H1 (cell line): Measurements from ENCODE around the gene PFDN1. TPM values are rescaled to one million over a fixed set of nuclear protein-coding genes. Genes with fewer than 3 reads are reported as not detected.

ENCODE experiments used
- CBX5 ChIP-seq: fragments of 300-800, 300-1000 bp; sonication (generic); IDR thresholded peaks from 2 replicates; pipeline ENCODE4 v1.7.1; 2016; ENCODE audit warnings: antibody characterized with exemption, low read length, low read depth
- EP300 ChIP-seq, 2 experiments: IDR thresholded peaks; 1 replicate in 1 of 2; 2 replicates in 1 of 2; pipeline ENCODE4 v1.6.1; 2011 to 2012; ENCODE audit warnings: low read depth in 2 of 2, low read length in 2 of 2, mild to moderate bottlenecking in 2 of 2, borderline replicate concordance in 1 of 2, inconsistent platforms in 1 of 2, moderate library complexity in 1 of 2
- RFX5 ChIP-seq: IDR thresholded peaks from 2 replicates; pipeline ENCODE4 v1.6.1; 2011; ENCODE audit warnings: low read depth, low read length, improper control_type of control experiment, borderline replicate concordance
- TAF1 ChIP-seq: IDR thresholded peaks from 2 replicates; pipeline ENCODE4 v1.6.1; 2011; ENCODE audit warnings: mild to moderate bottlenecking, low read depth, low read length
- TAF7 ChIP-seq: optimal IDR thresholded peaks from 2 replicates; pipeline ENCODE3; 2011; ENCODE audit warnings: low read depth, mild to moderate bottlenecking, inconsistent platforms, low read length, moderate library complexity, borderline replicate concordance
- TBP ChIP-seq: IDR thresholded peaks from 2 replicates; pipeline ENCODE4 v1.6.1; 2011; ENCODE audit warnings: low read depth, low read length, improper control_type of control experiment
- TEAD4 ChIP-seq: IDR thresholded peaks from 2 replicates; pipeline ENCODE4 v1.6.1; 2012; ENCODE audit warnings: low read depth, low read length, inconsistent platforms, mixed read lengths
- polyA plus RNA-seq, 7 experiments: library from polyadenylated mRNA; depleted of rRNA in 3 of 7; stranded (reverse) in 5 of 7; unstranded in 2 of 7; fragments of >200 nt in 5 of 7; fragments of 200-250 nt in 2 of 7; gene quantifications; 1 replicate in 5 of 7; 2 replicates in 1 of 7; 4 replicates in 1 of 7; pipeline versions ENCODE4 v1.2.1 to v1.2.3, GENCODE V29; 2011 to 2013; ENCODE audit warnings: missing spikeins in 2 of 7, mixed read lengths in 2 of 7
- total RNA-seq: library from RNA; stranded (reverse); fragmentation: NEBNext Ultra II Directional; extraction: Animal tissue kit (Norgen Biotek cat#: 25700); gene quantifications from 2 replicates; pipeline ENCODE4 v1.2.1, GENCODE V29; 2021
- TF ChIP-seq, protein P1 (sequence below): fragments of 300-600 bp; sonication (generic); IDR thresholded peaks from 2 replicates; pipeline ENCODE4 v1.7.1; 2012; ENCODE audit warnings: low read length, moderate library complexity, mild to moderate bottlenecking, inconsistent platforms; ENCODE audit not compliant: insufficient replicate concordance

PFDN1 gene
- total and polyA plus RNA-seq, 2 of the 8 experiments (the other 6 are each of a cell fraction or from before 2014, with no cell fraction given) = 53.0 to 89.6 TPM

- TF ChIP-seq, protein P1, sequence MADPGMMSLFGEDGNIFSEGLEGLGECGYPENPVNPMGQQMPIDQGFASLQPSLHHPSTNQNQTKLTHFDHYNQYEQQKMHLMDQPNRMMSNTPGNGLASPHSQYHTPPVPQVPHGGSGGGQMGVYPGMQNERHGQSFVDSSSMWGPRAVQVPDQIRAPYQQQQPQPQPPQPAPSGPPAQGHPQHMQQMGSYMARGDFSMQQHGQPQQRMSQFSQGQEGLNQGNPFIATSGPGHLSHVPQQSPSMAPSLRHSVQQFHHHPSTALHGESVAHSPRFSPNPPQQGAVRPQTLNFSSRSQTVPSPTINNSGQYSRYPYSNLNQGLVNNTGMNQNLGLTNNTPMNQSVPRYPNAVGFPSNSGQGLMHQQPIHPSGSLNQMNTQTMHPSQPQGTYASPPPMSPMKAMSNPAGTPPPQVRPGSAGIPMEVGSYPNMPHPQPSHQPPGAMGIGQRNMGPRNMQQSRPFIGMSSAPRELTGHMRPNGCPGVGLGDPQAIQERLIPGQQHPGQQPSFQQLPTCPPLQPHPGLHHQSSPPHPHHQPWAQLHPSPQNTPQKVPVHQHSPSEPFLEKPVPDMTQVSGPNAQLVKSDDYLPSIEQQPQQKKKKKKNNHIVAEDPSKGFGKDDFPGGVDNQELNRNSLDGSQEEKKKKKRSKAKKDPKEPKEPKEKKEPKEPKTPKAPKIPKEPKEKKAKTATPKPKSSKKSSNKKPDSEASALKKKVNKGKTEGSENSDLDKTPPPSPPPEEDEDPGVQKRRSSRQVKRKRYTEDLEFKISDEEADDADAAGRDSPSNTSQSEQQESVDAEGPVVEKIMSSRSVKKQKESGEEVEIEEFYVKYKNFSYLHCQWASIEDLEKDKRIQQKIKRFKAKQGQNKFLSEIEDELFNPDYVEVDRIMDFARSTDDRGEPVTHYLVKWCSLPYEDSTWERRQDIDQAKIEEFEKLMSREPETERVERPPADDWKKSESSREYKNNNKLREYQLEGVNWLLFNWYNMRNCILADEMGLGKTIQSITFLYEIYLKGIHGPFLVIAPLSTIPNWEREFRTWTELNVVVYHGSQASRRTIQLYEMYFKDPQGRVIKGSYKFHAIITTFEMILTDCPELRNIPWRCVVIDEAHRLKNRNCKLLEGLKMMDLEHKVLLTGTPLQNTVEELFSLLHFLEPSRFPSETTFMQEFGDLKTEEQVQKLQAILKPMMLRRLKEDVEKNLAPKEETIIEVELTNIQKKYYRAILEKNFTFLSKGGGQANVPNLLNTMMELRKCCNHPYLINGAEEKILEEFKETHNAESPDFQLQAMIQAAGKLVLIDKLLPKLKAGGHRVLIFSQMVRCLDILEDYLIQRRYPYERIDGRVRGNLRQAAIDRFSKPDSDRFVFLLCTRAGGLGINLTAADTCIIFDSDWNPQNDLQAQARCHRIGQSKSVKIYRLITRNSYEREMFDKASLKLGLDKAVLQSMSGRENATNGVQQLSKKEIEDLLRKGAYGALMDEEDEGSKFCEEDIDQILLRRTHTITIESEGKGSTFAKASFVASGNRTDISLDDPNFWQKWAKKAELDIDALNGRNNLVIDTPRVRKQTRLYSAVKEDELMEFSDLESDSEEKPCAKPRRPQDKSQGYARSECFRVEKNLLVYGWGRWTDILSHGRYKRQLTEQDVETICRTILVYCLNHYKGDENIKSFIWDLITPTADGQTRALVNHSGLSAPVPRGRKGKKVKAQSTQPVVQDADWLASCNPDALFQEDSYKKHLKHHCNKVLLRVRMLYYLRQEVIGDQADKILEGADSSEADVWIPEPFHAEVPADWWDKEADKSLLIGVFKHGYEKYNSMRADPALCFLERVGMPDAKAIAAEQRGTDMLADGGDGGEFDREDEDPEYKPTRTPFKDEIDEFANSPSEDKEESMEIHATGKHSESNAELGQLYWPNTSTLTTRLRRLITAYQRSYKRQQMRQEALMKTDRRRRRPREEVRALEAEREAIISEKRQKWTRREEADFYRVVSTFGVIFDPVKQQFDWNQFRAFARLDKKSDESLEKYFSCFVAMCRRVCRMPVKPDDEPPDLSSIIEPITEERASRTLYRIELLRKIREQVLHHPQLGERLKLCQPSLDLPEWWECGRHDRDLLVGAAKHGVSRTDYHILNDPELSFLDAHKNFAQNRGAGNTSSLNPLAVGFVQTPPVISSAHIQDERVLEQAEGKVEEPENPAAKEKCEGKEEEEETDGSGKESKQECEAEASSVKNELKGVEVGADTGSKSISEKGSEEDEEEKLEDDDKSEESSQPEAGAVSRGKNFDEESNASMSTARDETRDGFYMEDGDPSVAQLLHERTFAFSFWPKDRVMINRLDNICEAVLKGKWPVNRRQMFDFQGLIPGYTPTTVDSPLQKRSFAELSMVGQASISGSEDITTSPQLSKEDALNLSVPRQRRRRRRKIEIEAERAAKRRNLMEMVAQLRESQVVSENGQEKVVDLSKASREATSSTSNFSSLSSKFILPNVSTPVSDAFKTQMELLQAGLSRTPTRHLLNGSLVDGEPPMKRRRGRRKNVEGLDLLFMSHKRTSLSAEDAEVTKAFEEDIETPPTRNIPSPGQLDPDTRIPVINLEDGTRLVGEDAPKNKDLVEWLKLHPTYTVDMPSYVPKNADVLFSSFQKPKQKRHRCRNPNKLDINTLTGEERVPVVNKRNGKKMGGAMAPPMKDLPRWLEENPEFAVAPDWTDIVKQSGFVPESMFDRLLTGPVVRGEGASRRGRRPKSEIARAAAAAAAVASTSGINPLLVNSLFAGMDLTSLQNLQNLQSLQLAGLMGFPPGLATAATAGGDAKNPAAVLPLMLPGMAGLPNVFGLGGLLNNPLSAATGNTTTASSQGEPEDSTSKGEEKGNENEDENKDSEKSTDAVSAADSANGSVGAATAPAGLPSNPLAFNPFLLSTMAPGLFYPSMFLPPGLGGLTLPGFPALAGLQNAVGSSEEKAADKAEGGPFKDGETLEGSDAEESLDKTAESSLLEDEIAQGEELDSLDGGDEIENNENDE = no peak
- TF ChIP-seq TEAD4 = no peak
- no peak for TF ChIP-seq TBP
- TF ChIP-seq EP300 (IDR thresholded peaks at IDR 0.05; ENCODE audit: borderline replicate concordance in 1 of 2, low read depth in 2 of 2, low read length in 2 of 2) = no peak
- no peak for TF ChIP-seq RFX5
- no peak for TF ChIP-seq CBX5
- no peak for TF ChIP-seq TAF7
- TF ChIP-seq TAF1 = no peak
- TF ChIP-seq, all 59 proteins: peak for 0
These were observed 35.3 kb downstream of the PFDN1 start (continued) for GRCh38 chr5:140267559-140268018.
